Hepatocyte (in vitro differentiated cells): ENCODE results near the gene CGB7. TPM values are rescaled to one million over a fixed set of nuclear protein-coding genes. Genes with fewer than 3 reads are reported as not detected.

Source experiments
- DNase-seq: peaks from one replicate; pipeline ENCODE4 v3.0.0-alpha.2; 2016; ENCODE audit warnings: low spot score
- H2AFZ ChIP-seq: fragments of 200-600 bp; sonication (generic); 2 replicates; pipeline ENCODE4 v1.6.0; 2016; ENCODE audit warnings: antibody characterized with exemption, mild to moderate bottlenecking
- H3K27ac ChIP-seq: fragments of 200-600 bp; sonication (generic); 2 replicates; pipeline ENCODE4 v1.5.1; 2016; ENCODE audit warnings: mild to moderate bottlenecking
- H3K27me3 ChIP-seq: fragments of 200-600 bp; sonication (generic); 2 replicates; pipeline ENCODE4 v1.6.1; 2016
- H3K36me3 ChIP-seq: fragments of 200-600 bp; sonication (generic); replicated peaks from 2 replicates; pipeline ENCODE4 v1.5.1; 2016; ENCODE audit warnings: low read depth; ENCODE audit not compliant: insufficient read depth
- H3K4me1 ChIP-seq: fragments of 200-600 bp; sonication (generic); 2 replicates; pipeline ENCODE4 v1.5.1; 2016; ENCODE audit warnings: mild to moderate bottlenecking, moderate library complexity; ENCODE audit not compliant: insufficient read depth
- H3K4me2 ChIP-seq: fragments of 200-600 bp; sonication (generic); 2 replicates; pipeline ENCODE4 v1.6.0; 2016
- H3K4me3 ChIP-seq: fragments of 200-600 bp; sonication (generic); 2 replicates; pipeline ENCODE4 v1.5.1; 2016; ENCODE audit warnings: mild to moderate bottlenecking
- H3K79me2 ChIP-seq: fragments of 200-600 bp; sonication (generic); 2 replicates; pipeline ENCODE4 v1.6.0; 2017; ENCODE audit warnings: mild to moderate bottlenecking
- H3K9me2 ChIP-seq: fragments of 200-600 bp; sonication (generic); replicated peaks from 2 replicates; pipeline ENCODE4 v1.6.0; 2017; ENCODE audit warnings: mild to moderate bottlenecking; ENCODE audit not compliant: insufficient read depth
- H3K9me3 ChIP-seq: fragments of 200-600 bp; sonication (generic); 2 replicates; pipeline ENCODE4 v1.5.1; 2016; ENCODE audit warnings: low read depth, mild to moderate bottlenecking
- H4K20me1 ChIP-seq: fragments of 200-600 bp; sonication (generic); 2 replicates; pipeline ENCODE4 v1.6.0; 2016; ENCODE audit warnings: mild to moderate bottlenecking; ENCODE audit not compliant: insufficient read depth, poor library complexity, severe bottlenecking
- CTCF ChIP-seq: fragments of 200-600 bp; sonication (generic); IDR thresholded peaks from 2 replicates; pipeline ENCODE4 v1.5.1; 2016; ENCODE audit warnings: antibody characterized with exemption, mild to moderate bottlenecking; ENCODE audit not compliant: poor library complexity
- EZH2 ChIP-seq: fragments of 200-600 bp; sonication (generic); IDR thresholded peaks from 2 replicates; pipeline ENCODE4 v1.6.1; 2016; ENCODE audit warnings: antibody characterized with exemption, mild to moderate bottlenecking, borderline replicate concordance
- EZH2phosphoT487 ChIP-seq: fragments of 200-600 bp; sonication (generic); IDR thresholded peaks from one replicate; pipeline ENCODE4 v1.6.1; 2018; ENCODE audit warnings: antibody characterized with exemption, mild to moderate bottlenecking, low read depth, moderate library complexity; ENCODE audit not compliant: unreplicated experiment, severe bottlenecking
- WGBS: methylation state at CpG from one replicate; pipeline ENCODE4 v1.1.6; 2016; ENCODE audit warnings: low lambda C conversion rate; ENCODE audit errors: missing lambda C conversion rate; 5-methylcytosine and 5-hydroxymethylcytosine counted together
- polyA plus RNA-seq: library from polyadenylated mRNA; unstranded; fragments of >200 nt; fragmentation: Nextera tagmentation; extraction: Ambion mirVana; gene quantifications from 2 replicates; pipeline ENCODE4 v1.2.1, GENCODE V29; 2016
- total RNA-seq: library from RNA; depleted of rRNA; stranded (reverse); fragments of >200 nt; gene quantifications from 2 replicates; pipeline ENCODE4 v1.2.3, GENCODE V29; 2014

The CGB7 gene
- total and polyA plus RNA-seq, 2 experiments from 2014 or later = 1.6 TPM; not detected in 1

- Histone ChIP-seq H3K27ac (no peak overlapping the region), H3K27me3 (peaks cover 45% of the 10 kb centered on the region), H3K4me1 (no peaks in the 10 kb centered on the region), H3K4me3 (no peak overlapping the region), H3K79me2 (no peaks in the 10 kb centered on the region), H3K36me3 (no peaks in the 10 kb centered on the region), H4K20me1 (no peaks in the 10 kb centered on the region), H3K9me2 (no peaks in the 10 kb centered on the region), H2AFZ (no peak overlapping the region), H3K4me2 (peak overlapping the region; percentile 56), H3K9me3 (no peaks in the 10 kb centered on the region)
- no peak for DNase-seq
- TF ChIP-seq CTCF (no peak), EZH2 (peak; percentile 79), EZH2phosphoT487 (no peak)
- WGBS = 19% methylated on average over 78 of the region's 93 CpGs
Measured at GRCh38 chr19:49071860-49072547, 14.5 kb upstream of the CGB7 start.

- H4K20me1 ChIP-seq = no peaks in the 10 kb centered on the region
- H3K27me3 ChIP-seq = peaks cover 54% of the 10 kb centered on the region
- no peaks in the 10 kb centered on the region for H3K36me3 ChIP-seq
- H3K79me2 ChIP-seq = no peaks in the 10 kb centered on the region
- peaks cover 3% of the 10 kb centered on the region for H3K4me1 ChIP-seq
- no peak overlapping the region for H3K4me3 ChIP-seq
- TF ChIP-seq EZH2 (no peak), CTCF (no peak), EZH2phosphoT487 (no peak)
- no peaks in the 10 kb centered on the region for H3K9me3 ChIP-seq
- DNase-seq = no peak
- no peak overlapping the region for H3K4me2 ChIP-seq
- WGBS = 97% methylated on average over 21 of the region's 21 CpGs
- no peaks in the 10 kb centered on the region for H3K9me2 ChIP-seq
- H3K27ac ChIP-seq = no peak overlapping the region
- no peak overlapping the region for H2AFZ ChIP-seq
Measured at GRCh38 chr19:49070416-49070815, 12.9 kb upstream of the CGB7 start.

- no peak overlapping the region for H3K27ac ChIP-seq
- no peaks in the 10 kb centered on the region for H3K36me3 ChIP-seq
- TF ChIP-seq EZH2 (no peak), EZH2phosphoT487 (no peak), CTCF (no peak)
- H3K4me3 ChIP-seq = no peak overlapping the region
- H3K4me1 ChIP-seq = peaks cover 7% of the 10 kb centered on the region
- no peak for DNase-seq
- 93% methylated on average over 9 of the region's 9 CpGs for WGBS
- H3K27me3 ChIP-seq = peaks cover 50% of the 10 kb centered on the region
- H3K79me2 ChIP-seq = no peaks in the 10 kb centered on the region
- H3K9me3 ChIP-seq = no peaks in the 10 kb centered on the region
- no peaks in the 10 kb centered on the region for H3K9me2 ChIP-seq
- no peak overlapping the region for H2AFZ ChIP-seq
- no peaks in the 10 kb centered on the region for H4K20me1 ChIP-seq
- H3K4me2 ChIP-seq = no peak overlapping the region
Measured at GRCh38 chr19:49069026-49069425, 11.5 kb upstream of the CGB7 start.

- Histone ChIP-seq H3K27ac (no peak overlapping the region), H2AFZ (no peak overlapping the region), H3K4me1 (peaks cover 7% of the 10 kb centered on the region), H3K36me3 (no peaks in the 10 kb centered on the region), H3K79me2 (no peaks in the 10 kb centered on the region), H4K20me1 (no peaks in the 10 kb centered on the region), H3K4me3 (no peak overlapping the region), H3K9me3 (no peaks in the 10 kb centered on the region), H3K9me2 (no peaks in the 10 kb centered on the region), H3K27me3 (peaks cover 37% of the 10 kb centered on the region), H3K4me2 (no peak overlapping the region)
- no peak for TF ChIP-seq EZH2phosphoT487
- TF ChIP-seq CTCF = no peak
- no peak for TF ChIP-seq EZH2
- no peak for DNase-seq
- 64% methylated on average over 3 of the region's 3 CpGs for WGBS
Measured at GRCh38 chr19:49067554-49067953, 10.0 kb upstream of the CGB7 start.
